SK-N-SH (cell line): Measurements from ENCODE around the gene DSP. TPM values are rescaled to one million over a fixed set of nuclear protein-coding genes. Genes with fewer than 3 reads are reported as not detected.

Experiments used
- CTCF ChIA-PET: fragments of 300-600, 350-600 bp; formaldehyde crosslinking; extraction: SDS; loops from one replicate; lab custom pipeline; 2021; lab: Yijun Ruan, JAX
- POLR2A ChIA-PET: fragments of 350-600 bp; sonication (Branson Sonifier 250); formaldehyde crosslinking; extraction: SDS; loops from one replicate; lab custom pipeline; 2020; ENCODE audit warnings: antibody characterized with exemption, inconsistent platforms; lab: Yijun Ruan, JAX
- DNase-seq: peaks from one replicate; pipeline ENCODE4 v3.0.0; 2012
- H2AFZ ChIP-seq: fragments of 200-600 bp; sonication (generic); 2 replicates; pipeline ENCODE4 v1.8.1; 2016; ENCODE audit warnings: antibody characterized with exemption, mild to moderate bottlenecking, low read depth
- H3F3A ChIP-seq: fragments of 200-600 bp; sonication (generic); replicated peaks from 2 replicates; pipeline ENCODE3; 2016; ENCODE audit warnings: antibody characterized with exemption, mild to moderate bottlenecking; ENCODE audit not compliant: insufficient read depth
- H3K27ac ChIP-seq, 2 experiments: fragments of 200-500 bp in 1 of 2; fragments of 200-600 bp in 1 of 2; sonication (Bioruptor generic) in 1 of 2; sonication (generic), shearing (Covaris generic) in 1 of 2; 2 replicates each; pipeline versions ENCODE4 v1.5.1 to v1.6.1; 2014 to 2016; ENCODE audit warnings: low read depth in 2 of 2, inconsistent platforms in 1 of 2, low read length in 1 of 2, mild to moderate bottlenecking in 1 of 2, mixed read lengths in 1 of 2
- H3K27me3 ChIP-seq: fragments of 200-600 bp; sonication (generic), shearing (Covaris generic); 2 replicates; pipeline ENCODE4 v1.6.1; 2016; ENCODE audit warnings: mixed run types; ENCODE audit not compliant: insufficient read depth
- H3K36me3 ChIP-seq, 2 experiments: fragments of 200-500 bp in 1 of 2; fragments of 200-600 bp in 1 of 2; sonication (Bioruptor generic) in 1 of 2; sonication (generic) in 1 of 2; replicated peaks in 1 of 2; 2 replicates each; pipeline versions ENCODE3 to v1.5.1; 2014 to 2016; ENCODE audit warnings: low read length in 1 of 2, mild to moderate bottlenecking in 1 of 2; ENCODE audit not compliant: insufficient read depth in 2 of 2, control insufficient read depth in 1 of 2
- H3K4me1 ChIP-seq, 2 experiments: fragments of 200-500 bp in 1 of 2; fragments of 200-600 bp in 1 of 2; sonication (Bioruptor generic) in 1 of 2; sonication (generic), shearing (Covaris generic) in 1 of 2; 2 replicates each; pipeline versions ENCODE4 v1.5.1 to v1.6.1; 2014 to 2016; ENCODE audit warnings: low read depth in 1 of 2, low read length in 1 of 2, mixed run types in 1 of 2; ENCODE audit not compliant: insufficient read depth in 2 of 2, control insufficient read depth in 1 of 2
- H3K4me2 ChIP-seq: fragments of 200-600 bp; sonication (generic), shearing (Covaris generic); 2 replicates; pipeline ENCODE4 v1.6.1; 2017; ENCODE audit warnings: mixed run types
- H3K4me3 ChIP-seq, 2 experiments: fragments of 200-500 bp in 1 of 2; fragments of 200-600 bp in 1 of 2; sonication (Bioruptor generic) in 1 of 2; sonication (generic), shearing (Covaris generic) in 1 of 2; 2 replicates each; pipeline versions ENCODE4 v1.5.1 to v1.8.1; 2014 to 2016; ENCODE audit warnings: low read depth in 2 of 2, inconsistent platforms in 1 of 2, low read length in 1 of 2, mild to moderate bottlenecking in 1 of 2, mixed read lengths in 1 of 2, moderate library complexity in 1 of 2
- H3K79me2 ChIP-seq: fragments of 200-600 bp; sonication (generic); 2 replicates; pipeline ENCODE4 v1.8.1; 2017; ENCODE audit warnings: mild to moderate bottlenecking; ENCODE audit not compliant: insufficient read depth
- H3K9ac ChIP-seq: fragments of 200-600 bp; sonication (generic); 2 replicates; pipeline ENCODE4 v1.6.1; 2017; ENCODE audit warnings: mixed run types
- H3K9me2 ChIP-seq: fragments of 200-600 bp; sonication (generic); 2 replicates; pipeline ENCODE4 v1.6.1; 2017; ENCODE audit warnings: mixed run types
- H3K9me3 ChIP-seq: fragments of 200-600 bp; sonication (generic); 2 replicates; pipeline ENCODE4 v1.6.1; 2017; ENCODE audit warnings: mixed run types, mild to moderate bottlenecking, moderate library complexity
- H4K20me1 ChIP-seq: fragments of 200-600 bp; sonication (generic); 2 replicates; pipeline ENCODE4 v1.6.1; 2017; ENCODE audit warnings: mild to moderate bottlenecking, mixed run types; ENCODE audit not compliant: insufficient read depth
- FOSL2 ChIP-seq: IDR thresholded peaks from 2 replicates; pipeline ENCODE4 v1.4.0; 2012; ENCODE audit warnings: low read depth, mild to moderate bottlenecking, moderate library complexity, borderline replicate concordance
- MXI1 ChIP-seq: IDR thresholded peaks from 2 replicates; pipeline ENCODE4 v1.6.1; 2012; ENCODE audit warnings: mild to moderate bottlenecking, low read depth, low read length, improper control_type of control experiment
- PBX3 ChIP-seq: IDR thresholded peaks from 2 replicates; pipeline ENCODE4; 2012
- REST ChIP-seq: IDR thresholded peaks from 2 replicates; pipeline ENCODE4 v1.6.1; 2012; ENCODE audit warnings: mild to moderate bottlenecking, low read depth, low read length, moderate library complexity
- SMC3 ChIP-seq: IDR thresholded peaks from 2 replicates; pipeline ENCODE4 v1.6.1; 2012; ENCODE audit warnings: low read depth, low read length, improper control_type of control experiment
- TCF12 ChIP-seq: IDR thresholded peaks from 2 replicates; pipeline ENCODE4 v1.4.0; 2012
- TEAD4 ChIP-seq: IDR thresholded peaks from 2 replicates; pipeline ENCODE4 v1.4.0; 2012; ENCODE audit warnings: mild to moderate bottlenecking, borderline replicate concordance; ENCODE audit not compliant: insufficient read depth
- USF1 ChIP-seq: IDR thresholded peaks from 2 replicates; pipeline ENCODE4 v1.4.0; 2012; ENCODE audit warnings: low read depth, borderline replicate concordance
- WGBS: methylation state at CpG from one replicate; pipeline ENCODE4 v1.1.6; 2017; ENCODE audit warnings: low lambda C conversion rate; 5-methylcytosine and 5-hydroxymethylcytosine counted together
- polyA plus RNA-seq, 3 experiments: library from polyadenylated mRNA; depleted of rRNA; stranded (reverse); fragments of >200 nt; gene quantifications; 2 replicates each; pipeline ENCODE4 v1.2.3, GENCODE V29; 2012

DSP gene
- polyA plus RNA-seq, 1 of the 3 experiments (the other 2 are of a cell fraction), result 0.02 TPM

GRCh38 chr6:7615611-7616383 lies 74.3 kb downstream of the DSP start (continued):
- peak; percentile 66; the same call in 1 of the 2 replicates for TF ChIP-seq SMC3
- TF ChIP-seq, all 33 proteins: peak for 3

GRCh38 chr6:7617801-7618764 lies 76.6 kb downstream of the DSP start:
- CTCF ChIA-PET, result interaction anchor here (1.1 to 11.2 kb wide), 5 partner anchors 12 to 953 kb away, joined by 3 to 134 read pairs (median 14); no protein-coding TSS in a partner anchor
- no peaks in the 10 kb centered on the region for H3K4me1 ChIP-seq
- peaks cover 0 to 3% of the 10 kb centered on the region in 2 experiments for H3K36me3 ChIP-seq
- H2AFZ ChIP-seq, result no peak overlapping the region
- no peaks in the 10 kb centered on the region for H4K20me1 ChIP-seq
- POLR2A ChIA-PET, result no interaction called here
- DNase-seq, result no peak
- no peaks in the 10 kb centered on the region for H3F3A ChIP-seq
- TF ChIP-seq PBX3 (no peak), TEAD4 (no peak), FOSL2 (no peak), REST (no peak), MXI1 (no peak), USF1 (no peak), TCF12 (no peak)
- no peaks in the 10 kb centered on the region for H3K9me3 ChIP-seq
- H3K79me2 ChIP-seq, result no peaks in the 10 kb centered on the region
- H3K4me3 ChIP-seq, result no peak overlapping the region
- no peak overlapping the region for H3K27ac ChIP-seq
- no peak overlapping the region for H3K4me2 ChIP-seq
- no peaks in the 10 kb centered on the region for H3K27me3 ChIP-seq
- no peak overlapping the region for H3K9ac ChIP-seq
- 51% methylated on average over 11 of the region's 12 CpGs for WGBS
- H3K9me2 ChIP-seq, result no peaks in the 10 kb centered on the region
